ENCODE data around the gene GTF2IRD1.

DNA sequence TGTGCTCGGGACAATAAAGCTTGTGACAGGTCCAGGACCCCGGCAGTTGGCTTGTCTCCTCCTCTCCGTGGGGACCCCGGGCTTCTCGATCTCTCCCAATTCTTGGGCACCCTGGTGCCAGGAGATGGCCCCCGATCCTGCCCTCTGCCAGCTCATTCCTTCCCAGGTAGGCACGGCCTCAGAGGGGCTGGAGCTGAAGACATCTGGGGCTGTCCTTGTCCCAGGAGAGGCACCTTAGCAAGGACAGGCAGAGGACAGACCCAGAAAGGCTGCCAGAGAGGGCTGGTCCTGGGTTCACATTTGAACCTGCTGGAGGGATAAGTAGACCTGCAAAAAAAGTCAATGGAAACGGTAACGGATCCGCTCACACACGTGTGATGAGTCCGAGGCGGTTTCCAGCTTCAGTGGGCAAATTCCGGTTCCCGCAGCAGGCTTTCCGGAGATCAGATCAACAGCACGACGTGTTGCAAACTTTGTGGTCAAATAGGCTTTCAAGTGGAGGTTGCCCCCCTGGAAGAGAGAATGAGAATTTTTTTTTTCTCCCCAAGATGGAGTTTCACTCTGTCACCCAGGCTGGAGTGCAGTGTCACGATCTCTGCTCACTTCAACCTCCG lies 47.7 kb upstream of the GTF2IRD1 start:
- TF ChIP-seq, protein P1, sequence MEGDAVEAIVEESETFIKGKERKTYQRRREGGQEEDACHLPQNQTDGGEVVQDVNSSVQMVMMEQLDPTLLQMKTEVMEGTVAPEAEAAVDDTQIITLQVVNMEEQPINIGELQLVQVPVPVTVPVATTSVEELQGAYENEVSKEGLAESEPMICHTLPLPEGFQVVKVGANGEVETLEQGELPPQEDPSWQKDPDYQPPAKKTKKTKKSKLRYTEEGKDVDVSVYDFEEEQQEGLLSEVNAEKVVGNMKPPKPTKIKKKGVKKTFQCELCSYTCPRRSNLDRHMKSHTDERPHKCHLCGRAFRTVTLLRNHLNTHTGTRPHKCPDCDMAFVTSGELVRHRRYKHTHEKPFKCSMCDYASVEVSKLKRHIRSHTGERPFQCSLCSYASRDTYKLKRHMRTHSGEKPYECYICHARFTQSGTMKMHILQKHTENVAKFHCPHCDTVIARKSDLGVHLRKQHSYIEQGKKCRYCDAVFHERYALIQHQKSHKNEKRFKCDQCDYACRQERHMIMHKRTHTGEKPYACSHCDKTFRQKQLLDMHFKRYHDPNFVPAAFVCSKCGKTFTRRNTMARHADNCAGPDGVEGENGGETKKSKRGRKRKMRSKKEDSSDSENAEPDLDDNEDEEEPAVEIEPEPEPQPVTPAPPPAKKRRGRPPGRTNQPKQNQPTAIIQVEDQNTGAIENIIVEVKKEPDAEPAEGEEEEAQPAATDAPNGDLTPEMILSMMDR (IDR thresholded peaks at IDR 0.05 in 8 of 11, conservative IDR thresholded peaks at IDR 0.05 in 3 of 11) = no peak
- TF ChIP-seq POLR2AphosphoS5 (IDR thresholded peaks at IDR 0.05) (no peak), POLR2A (IDR thresholded peaks at IDR 0.05) (no peak)

All from spleen (tissue), 7 donors.